GM21423 (cell line): ENCODE data around the gene HMGA1.
"Not testable (repeated sequence)": the region's sequence is repeated elsewhere in the genome, so short reads cannot be mapped to it uniquely, and the experiment has no call there.

ENCODE experiments used
- ATAC-seq: cut with Tn5 transposase; IDR thresholded peaks from one replicate; pipeline ENCODE4 v1.9.1; 2021; ENCODE audit warnings: mild to moderate bottlenecking, moderate library complexity; ENCODE audit not compliant: unreplicated experiment

HMGA1 gene

DNA sequence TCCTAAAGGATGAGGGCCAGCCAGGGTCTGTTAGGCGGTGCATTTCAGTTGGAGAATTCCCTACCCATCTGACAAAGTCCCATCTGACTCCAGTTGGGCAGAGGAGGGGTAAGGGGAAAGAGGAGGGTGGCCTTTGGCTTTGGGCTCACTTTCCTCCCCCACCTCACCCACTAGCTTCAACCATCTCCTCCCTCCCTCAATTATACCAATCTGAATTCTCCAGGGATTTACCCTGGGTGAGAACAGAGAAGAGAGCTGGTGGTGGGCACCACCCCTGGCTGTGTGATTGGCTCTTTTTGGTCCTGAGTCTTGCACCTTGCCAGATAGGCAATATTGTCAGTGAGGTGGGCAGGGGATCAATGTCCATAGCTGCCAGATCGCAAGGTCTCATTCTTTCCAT is 3.2 kb downstream of the HMGA1 start:
- no peak for ATAC-seq

DNA sequence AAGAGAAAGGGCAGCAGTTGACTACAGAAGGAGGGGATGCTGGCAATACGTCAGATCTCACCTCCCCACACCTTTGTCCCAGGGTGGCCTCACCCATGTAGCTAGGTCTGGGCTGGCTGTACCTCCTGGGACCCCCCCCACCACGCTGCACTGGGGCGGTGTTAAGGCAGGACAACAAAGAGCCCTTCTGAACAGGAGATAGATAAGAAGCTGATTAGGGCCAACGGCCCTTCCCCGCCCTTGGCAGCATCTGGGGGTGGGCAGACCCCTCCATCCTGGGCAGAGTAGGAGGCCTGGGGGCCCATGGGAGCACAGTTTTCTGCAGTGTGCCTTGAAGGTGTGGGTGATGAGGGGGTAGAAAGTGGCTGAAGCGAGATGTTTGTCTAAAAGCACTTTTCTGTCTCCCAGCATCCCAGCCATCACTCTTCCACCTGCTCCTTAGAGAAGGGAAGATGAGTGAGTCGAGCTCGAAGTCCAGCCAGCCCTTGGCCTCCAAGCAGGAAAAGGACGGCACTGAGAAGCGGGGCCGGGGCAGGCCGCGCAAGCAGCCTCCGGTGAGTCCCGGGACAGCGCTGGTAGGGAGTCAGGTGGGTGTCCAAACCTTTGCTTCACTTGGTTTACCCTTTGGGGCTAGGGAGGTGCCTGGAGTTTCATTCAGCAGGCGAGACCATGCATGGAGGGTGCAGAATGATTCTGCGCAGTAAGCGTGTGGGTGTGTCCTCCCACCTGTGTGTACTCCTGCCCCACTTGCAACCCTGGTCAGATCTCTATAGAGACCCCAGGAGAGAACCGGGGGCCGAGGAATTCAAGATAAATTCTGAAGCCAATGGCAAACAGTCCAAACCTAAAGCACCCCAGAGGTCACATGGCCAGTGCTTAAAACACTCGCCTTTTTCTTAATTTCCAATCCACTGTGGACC is 3.9 kb downstream of the HMGA1 start:
- ATAC-seq, result no peak

- ATAC-seq, result no peak
These were observed 4.9 kb downstream of the HMGA1 start for GRCh38 chr6:34241351-34242215.

GRCh38 chr6:34242252-34243130 is 5.8 kb downstream of the HMGA1 start:
- no peak for ATAC-seq

DNA sequence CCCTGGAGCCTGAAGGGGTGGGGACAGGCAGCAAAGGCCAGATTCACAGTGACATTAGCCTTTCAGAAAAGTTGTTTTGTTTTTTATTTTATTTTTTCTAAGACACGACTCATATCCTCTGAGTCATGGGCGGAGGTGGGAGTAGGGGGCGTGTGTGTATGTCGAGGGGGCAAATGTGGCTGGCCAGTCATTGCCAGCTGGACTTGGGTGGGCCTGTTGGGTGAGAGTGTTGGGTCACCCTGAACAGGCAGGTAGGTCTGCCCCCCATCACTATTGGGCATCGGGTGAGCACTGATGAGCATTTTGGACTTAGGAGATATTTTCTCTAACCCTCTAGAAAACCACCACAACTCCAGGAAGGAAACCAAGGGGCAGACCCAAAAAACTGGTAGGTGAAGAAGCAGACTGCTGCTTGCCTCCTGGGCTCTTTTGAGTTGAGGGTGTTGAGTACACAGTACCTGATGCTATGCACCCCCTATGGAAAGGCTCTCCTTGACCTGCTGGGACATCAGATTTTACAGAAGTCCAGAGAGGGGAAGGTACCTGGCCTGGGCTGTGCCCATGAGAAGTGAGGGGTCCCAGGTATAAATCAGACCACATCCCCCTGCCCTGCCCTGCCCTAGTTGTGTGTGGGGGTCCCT is 6.6 kb downstream of the HMGA1 start:
- ATAC-seq, result no peak

GRCh38 chr6:34243901-34244884 is 7.5 kb downstream of the HMGA1 start:
- no peak for ATAC-seq

- not testable (repeated sequence) for ATAC-seq
These were observed 8.5 kb downstream of the HMGA1 start for GRCh38 chr6:34245032-34245760.

- ATAC-seq, result not testable (repeated sequence)
These were observed 9.1 kb downstream of the HMGA1 start for GRCh38 chr6:34245761-34246140.

- no peak for ATAC-seq
These were observed 9.5 kb downstream of the HMGA1 start for GRCh38 chr6:34246249-34246562.

- no peak for ATAC-seq
These were observed 10.1 kb downstream of the HMGA1 start for GRCh38 chr6:34246563-34247391.

GRCh38 chr6:34247481-34248197 is 11.0 kb downstream of the HMGA1 start:
- no peak for ATAC-seq

GRCh38 chr6:34248198-34248726 is 11.6 kb downstream of the HMGA1 start:
- ATAC-seq, result peak; percentile 23

GRCh38 chr6:34248727-34249468 is 12.2 kb downstream of the HMGA1 start, which contains the start of gene SMIM29:
TSS of gene SMIM29 (minus strand) at chr6:34249006. CDS start at chr6:34247791, 1,215 bp downstream.
- ATAC-seq, result peak; percentile 82

DNA sequence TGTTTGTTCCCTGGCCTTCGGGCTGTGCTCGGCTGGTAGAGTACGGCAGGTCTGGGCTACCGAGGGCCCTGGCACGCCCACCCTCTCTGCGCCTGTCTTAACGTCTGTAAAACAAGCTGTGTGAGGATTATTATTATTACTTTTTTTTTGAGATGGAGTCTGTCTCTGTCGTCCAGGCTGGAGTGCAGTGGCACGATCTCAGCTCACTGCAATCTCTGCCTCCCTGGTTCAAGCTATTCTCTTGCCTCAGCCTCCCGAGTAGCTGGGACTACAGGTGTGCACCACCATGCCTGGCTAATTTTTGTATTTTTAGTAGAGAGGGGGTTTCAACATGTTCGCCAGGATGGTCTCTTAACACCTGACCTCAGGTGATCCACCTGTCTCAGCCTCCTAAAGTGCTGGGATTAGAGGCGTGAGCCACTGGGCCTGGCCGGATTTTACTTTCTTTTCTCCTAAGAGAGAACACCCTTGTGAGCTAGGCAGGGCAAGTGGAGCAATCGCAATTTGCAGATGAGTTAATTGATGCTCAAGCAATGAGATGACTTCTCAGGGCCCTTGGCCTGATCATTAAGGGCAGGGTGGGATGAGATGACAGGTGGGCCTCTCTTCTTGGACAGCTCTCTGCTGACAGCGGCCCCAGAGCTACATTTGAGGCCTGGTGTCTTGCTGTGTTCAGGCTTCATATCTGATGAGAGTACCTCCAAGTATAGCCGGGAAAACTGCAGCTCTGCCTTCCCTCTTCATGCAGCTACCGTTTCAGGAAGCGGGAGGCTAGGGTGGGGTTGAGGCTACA is 13.0 kb downstream of the HMGA1 start:
- peak; percentile 16 for ATAC-seq

DNA sequence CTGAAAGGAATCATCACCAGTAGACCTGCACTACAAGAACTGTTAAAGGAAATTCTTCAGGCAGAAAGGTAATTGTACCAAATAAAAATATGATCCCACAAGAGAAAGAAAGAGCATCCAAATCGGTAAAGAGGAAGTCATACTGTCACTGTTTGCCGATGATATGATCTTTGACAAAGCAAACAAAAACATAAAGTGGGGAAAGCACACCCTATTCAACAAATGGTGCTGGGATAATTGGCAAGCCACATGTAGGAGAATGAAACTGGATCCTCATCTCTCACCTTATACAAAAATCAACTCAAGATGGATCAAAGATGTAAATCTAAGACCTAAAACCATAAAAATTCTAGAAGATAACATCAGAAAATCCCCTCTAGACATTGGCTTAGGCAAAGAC is 15.7 kb downstream of the HMGA1 start:
- not testable (repeated sequence) for ATAC-seq
